UCSD-AML1 (cell line): ENCODE data around the gene SSX2.
"Not testable (repeated sequence)": the region's sequence is repeated elsewhere in the genome, so short reads cannot be mapped to it uniquely, and the experiment has no call there.

Experiments used
- DNase-seq: peaks from one replicate; lab custom pipeline; 2025; ENCODE audit not compliant: unreplicated experiment; lab: John Stamatoyannopoulos, UW

The SSX2 gene, protein sequence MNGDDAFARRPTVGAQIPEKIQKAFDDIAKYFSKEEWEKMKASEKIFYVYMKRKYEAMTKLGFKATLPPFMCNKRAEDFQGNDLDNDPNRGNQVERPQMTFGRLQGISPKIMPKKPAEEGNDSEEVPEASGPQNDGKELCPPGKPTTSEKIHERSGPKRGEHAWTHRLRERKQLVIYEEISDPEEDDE

GRCh38 chrX:52707078-52707477 lies at the start of gene SSX2:
Gene SSX2, minus strand, starts transcription at chrX:52707178. Its CDS starts 1,429 bp downstream, at chrX:52705749.
- not testable (repeated sequence) for DNase-seq

GRCh38 chrX:52750952-52751351 lies 44.0 kb upstream of the SSX2 start, which contains the start of gene SSX2B:
Gene SSX2B, plus strand, starts transcription at chrX:52751252. Its CDS starts 1,429 bp downstream, at chrX:52752681.
- not testable (repeated sequence) for DNase-seq

DNA sequence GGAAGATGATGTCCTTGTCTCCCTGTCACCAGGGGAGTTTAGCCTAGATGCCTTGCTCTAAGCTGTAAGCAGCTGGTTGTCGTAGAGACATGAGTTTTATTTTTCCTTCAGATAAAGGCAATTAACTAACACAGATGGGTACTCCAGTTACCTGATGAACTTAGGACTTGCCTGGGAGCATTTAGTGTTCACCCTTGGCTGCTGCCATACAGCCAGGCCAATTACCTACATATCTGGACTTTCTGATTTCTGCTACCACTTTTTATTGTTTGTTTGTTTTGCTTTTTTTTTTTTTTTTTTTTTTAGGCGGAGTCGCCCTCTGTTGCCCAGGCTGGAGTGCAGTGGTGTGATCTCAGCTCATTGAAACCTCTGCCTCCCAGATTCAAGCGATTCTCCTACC lies 14.9 kb downstream of the SSX2 start:
- not testable (repeated sequence) for DNase-seq

DNA sequence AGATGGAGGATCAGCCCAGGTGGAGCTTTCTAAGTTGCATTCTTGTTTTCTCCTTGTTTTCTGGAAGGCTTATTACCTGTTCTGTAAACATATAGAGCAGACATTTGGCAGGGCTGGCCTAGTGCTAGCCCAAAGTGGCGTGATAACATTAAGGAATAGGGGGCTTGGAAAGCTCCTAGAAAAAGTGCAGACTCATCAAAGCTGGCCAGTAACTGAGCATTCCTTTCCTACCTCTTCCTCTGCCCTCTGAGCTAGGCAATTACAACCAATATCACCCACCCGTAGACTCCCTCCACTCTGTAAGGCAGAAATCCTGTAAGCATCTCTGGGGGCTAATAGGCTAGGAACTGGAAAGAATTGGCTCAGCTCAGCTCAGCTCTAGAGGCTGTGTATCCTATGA lies 44.8 kb downstream of the SSX2 start:
- not testable (repeated sequence) for DNase-seq

DNA sequence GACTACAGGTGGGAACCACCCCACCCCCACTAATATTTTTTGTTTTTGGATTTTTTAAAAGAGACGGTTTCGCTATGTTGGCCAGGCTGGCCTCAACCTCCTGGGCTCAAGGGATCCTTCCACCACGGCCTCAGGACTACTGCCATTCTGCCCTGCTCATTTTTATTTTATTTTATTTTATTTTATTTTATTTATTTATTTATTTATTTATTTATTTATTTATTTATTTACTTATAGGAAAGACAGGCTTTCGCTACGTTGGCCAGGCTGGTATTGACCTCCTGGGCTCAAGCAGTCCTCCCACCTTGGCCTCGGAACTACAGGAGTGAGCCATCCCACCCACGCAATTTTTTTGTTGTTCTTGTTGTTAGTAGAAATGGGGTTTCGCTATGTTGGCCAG lies 51.5 kb downstream of the SSX2 start:
- DNase-seq, result not testable (repeated sequence)

DNA sequence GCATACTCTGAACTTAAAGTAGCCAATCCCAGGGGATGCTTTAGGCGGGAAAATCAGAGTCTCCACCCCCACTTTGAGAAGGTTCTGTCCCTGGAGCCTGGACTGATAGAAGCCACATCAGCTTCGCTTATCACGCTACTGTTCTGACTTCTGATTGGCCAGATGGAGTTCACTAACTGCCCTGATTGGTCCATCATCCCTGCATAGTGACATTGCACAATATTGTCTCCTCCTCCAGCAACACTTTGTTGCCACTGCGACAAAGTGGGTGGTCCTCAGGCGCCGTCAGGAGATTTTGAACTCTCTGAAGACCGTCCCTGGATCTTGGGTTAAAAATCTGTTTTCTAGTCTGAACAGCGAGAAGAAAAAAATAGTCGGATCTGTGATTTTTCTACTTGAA lies 52.2 kb downstream of the SSX2 start, which contains the start of gene SSX7:
SSX7 (minus strand) TSS at position 101 of the 400 bp plus-strand sequence. CDS start 1,428 bp downstream, outside the sequence.
- not testable (repeated sequence) for DNase-seq

DNA sequence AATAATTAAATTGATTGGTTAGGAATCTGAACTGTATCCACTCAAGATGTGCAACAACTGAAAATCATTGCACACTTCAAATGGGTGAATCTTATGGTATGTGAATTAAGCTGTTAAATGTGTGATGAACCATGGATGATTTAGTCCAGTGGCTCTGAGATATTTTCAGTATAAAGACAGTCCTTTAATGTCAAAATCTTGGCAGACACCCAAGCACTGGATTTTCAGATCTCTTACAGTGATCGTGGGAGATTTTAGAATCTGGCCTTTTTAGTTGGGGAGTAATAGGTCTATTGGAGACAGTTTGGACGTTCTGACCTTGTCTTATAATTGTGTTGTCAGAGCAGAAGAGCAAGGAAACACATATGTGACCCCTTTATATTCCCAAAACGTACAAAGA lies 56.3 kb downstream of the SSX2 start:
- DNase-seq, result not testable (repeated sequence)

GRCh38 chrX:52648956-52649355 lies 58.0 kb downstream of the SSX2 start:
- DNase-seq, result not testable (repeated sequence)
